Breast epithelium (tissue), 3 donors: ENCODE results near the gene ZSWIM3.

Source experiments
- CTCF ChIP-seq, 3 donors: fragments of 450-650 bp; IDR thresholded peaks; one replicate each; pipeline ENCODE4 v1.5.1; 2016 to 2017; ENCODE audit warnings: antibody characterized with exemption in 3 of 3, mild to moderate bottlenecking in 3 of 3, moderate library complexity in 3 of 3
- POLR2A ChIP-seq: fragments of 450-650 bp; IDR thresholded peaks from one replicate; pipeline ENCODE4 v1.6.1; 2016; ENCODE audit warnings: antibody characterized with exemption, mild to moderate bottlenecking, moderate library complexity
- POLR2AphosphoS5 ChIP-seq, 3 donors: sonication (generic); formaldehyde crosslinking; IDR thresholded peaks; one replicate each; pipeline ENCODE4 v1.6.1; 2017; ENCODE audit warnings: antibody characterized with exemption in 3 of 3

- TF ChIP-seq CTCF (IDR thresholded peaks at IDR 0.05) (no peak), POLR2A (no peak), POLR2AphosphoS5 (IDR thresholded peaks at IDR 0.05) (no peak)
These were observed 69.3 kb downstream of the ZSWIM3 start for GRCh38 chr20:45926731-45927070.
